GM18873 (cell line): Measurements from ENCODE around the gene HTR3C.

Experiments used
- ATAC-seq: cut with Tn5 transposase; IDR thresholded peaks from one replicate; pipeline ENCODE4 v1.9.1; 2021; ENCODE audit warnings: mild to moderate bottlenecking, moderate library complexity, moderate number of reproducible peaks; ENCODE audit not compliant: unreplicated experiment, low FRiP score

HTR3C gene

DNA sequence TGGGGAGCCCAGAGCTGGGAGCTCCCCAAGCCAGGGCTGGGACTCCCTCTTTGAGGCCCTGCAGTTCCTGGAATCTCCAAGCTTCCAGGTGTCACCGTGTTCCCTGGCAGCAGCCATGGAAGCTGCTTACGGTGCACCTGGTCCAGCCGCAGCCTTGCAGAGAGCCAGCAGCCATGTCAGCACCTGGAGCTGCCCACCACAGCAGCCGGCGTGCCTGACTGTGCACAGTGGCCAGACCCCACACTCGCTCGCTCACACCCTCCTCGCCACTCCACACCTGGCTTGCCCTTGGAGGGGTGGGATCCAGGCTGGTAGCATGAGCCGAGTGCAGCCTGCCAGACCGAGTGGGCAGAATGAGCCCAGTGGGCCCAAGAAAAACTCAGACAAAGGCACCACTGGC lies 29.2 kb downstream of the HTR3C start:
- no peak for ATAC-seq

DNA sequence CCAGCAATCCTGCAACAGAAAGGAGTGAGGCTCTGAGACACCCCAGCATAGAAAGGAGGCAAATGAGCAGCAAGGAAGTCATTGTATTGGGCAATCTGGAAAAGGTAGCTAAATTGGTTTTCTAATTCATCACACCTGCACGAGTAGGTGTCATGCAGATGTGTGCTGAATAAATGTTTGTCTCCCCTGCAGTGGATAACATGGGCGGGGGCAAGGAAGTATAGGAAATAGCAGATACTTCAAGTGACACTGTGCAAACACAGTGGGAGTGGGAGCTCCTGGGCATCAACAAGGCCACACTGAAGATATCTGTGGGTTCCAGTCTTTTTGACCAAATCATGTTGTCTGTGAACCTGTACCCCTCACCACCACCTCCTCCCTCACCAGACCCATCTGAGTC lies 29.6 kb downstream of the HTR3C start:
- ATAC-seq = no peak

DNA sequence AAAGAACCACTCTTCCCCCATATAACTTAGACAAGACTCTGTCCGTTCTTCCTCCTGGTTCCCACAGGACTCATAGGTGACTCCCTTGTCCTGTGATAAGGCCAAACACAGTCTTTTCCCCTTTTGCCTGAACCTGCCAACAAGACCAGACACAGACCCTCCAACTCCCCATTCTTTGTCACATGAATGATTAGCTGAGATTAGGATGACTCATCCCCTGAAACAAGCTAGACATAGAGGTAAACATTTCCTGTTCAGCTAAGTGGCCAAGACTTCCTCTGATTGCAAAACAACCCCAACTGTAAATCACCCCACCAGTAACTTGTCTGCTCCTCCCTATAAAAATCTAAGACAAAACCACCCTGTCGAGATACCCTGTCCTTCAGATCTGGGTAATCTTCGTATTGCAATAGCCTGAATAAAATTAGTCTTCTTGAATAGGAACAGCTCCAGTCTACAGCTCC lies 32.6 kb downstream of the HTR3C start:
- ATAC-seq = no peak

DNA sequence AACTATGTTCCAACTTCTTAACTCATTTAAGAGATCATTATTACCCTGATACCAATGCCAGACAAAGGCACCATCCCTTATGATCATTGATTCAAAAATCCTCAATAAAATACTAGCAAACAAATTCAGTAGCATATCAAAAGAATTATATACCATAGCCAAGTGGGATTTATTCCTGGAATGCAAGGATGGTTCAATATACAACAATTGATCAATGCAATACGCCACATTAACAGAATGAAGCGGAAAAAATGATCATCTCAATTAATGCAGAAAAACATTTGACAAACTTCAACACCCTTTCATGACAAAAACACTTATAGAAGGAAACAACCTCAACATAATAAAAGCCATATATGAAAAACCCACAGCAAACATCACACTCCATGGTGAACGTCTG lies 39.4 kb downstream of the HTR3C start:
- no peak for ATAC-seq

DNA sequence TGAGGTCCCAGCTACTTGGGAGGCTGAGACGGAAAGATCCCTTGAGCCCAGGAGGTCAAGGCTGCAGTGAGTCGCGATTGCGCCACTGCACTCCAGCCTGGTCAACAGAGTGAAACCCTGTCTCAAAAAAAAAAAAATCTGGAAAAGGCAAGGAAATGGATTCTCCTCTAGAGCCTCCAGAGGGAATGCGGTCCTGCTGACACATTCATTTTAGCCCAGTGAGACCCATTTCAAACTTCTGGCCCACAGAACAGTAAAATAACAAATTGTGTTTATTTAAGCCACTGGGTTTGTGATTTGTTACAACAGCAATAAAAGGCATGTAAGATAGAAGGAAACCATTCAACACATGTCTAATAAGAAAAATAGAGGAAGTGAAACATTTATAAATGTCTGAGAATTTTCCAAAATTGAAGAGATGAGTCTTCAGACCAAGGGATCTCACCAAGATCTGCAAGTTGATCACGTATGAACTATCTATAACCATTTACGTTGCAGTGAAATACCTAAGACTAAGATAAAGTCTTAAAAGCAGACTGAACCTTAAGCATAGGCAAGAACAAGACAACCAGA lies 44.0 kb downstream of the HTR3C start, which contains the start of gene HTR3E:
Gene HTR3E (plus strand): TSS at position 254 of the 573 bp plus-strand sequence. CDS start 466 bp downstream, outside the sequence.
- ATAC-seq = no peak

DNA sequence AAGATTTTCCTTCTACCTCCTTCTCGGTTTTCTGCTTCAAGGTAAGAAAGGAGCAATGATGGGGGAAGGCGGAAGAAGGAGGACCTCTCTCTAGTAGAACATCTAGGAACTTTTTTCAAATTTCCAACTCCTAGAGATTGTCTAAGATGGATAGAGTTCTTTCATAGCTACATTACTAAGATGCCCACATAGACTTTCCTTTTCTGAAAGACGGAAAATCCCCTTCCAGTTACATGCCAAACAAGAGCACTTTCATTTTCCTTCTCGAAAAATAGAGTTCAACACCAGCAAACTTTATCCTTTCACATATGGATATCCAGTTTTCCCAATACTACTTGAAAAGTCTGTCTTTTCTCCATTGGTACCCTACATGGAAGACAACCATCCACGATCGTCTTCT lies 44.7 kb downstream of the HTR3C start:
- no peak for ATAC-seq

DNA sequence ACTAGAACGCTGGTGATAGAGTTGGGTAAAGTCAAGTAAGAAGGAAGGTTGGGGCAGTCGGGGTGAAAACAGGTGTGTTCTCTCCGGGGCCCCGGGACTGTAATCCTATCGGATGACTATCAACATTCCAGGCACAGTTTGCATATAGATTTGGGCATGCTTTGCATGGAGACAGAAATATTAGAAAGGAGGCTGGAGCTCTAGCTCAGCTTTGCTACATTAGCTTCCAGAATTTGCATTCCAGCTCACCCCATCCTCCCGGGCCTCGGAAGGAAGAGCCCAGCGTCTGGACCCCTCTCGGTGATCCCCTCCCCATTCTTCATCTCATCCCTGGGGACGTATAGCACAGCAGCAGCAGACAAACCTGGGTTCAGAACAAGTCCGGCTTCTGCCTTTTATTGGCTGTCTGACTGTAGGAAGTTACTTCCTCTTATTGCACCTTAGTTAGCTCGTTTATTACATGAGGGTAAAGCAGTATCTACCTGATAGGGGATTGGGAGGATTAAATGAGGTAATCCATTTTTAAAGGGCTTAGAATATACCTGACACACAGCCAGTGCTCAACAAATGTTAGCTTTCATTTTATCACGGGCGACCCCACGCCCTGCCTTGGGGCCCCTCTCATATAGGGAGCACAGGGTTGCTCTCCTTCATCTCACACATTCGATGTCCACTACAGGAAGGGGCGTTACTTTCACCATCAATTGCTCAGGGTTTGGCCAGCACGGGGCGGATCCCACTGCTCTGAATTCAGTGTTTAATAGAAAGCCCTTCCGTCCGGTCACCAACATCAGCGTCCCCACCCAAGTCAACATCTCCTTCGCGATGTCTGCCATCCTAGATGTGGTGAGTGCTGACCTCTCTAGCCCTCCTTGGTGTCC lies 47.2 kb downstream of the HTR3C start:
- no peak for ATAC-seq
